Ectodermal cell (in vitro differentiated cells): Measurements from ENCODE around the gene RNPEP. TPM values are rescaled to one million over a fixed set of nuclear protein-coding genes. Genes with fewer than 3 reads are reported as not detected.
"Not testable (repeated sequence)": the region's sequence is repeated elsewhere in the genome, so short reads cannot be mapped to it uniquely, and the experiment has no call there.

Experiments
- H3K27ac ChIP-seq: 2 replicates; pipeline ENCODE4 v1.7.0; 2013; ENCODE audit warnings: mild to moderate bottlenecking, low read depth, low read length; ENCODE audit not compliant: insufficient read depth, poor library complexity, severe bottlenecking
- H3K27me3 ChIP-seq: 2 replicates; pipeline ENCODE4 v1.7.0; 2013; ENCODE audit warnings: mild to moderate bottlenecking, low read length; ENCODE audit not compliant: insufficient read depth, control insufficient read depth, poor library complexity, severe bottlenecking
- H3K36me3 ChIP-seq: one replicate; pipeline ENCODE4 v1.7.0; 2013; ENCODE audit warnings: low read length; ENCODE audit not compliant: control insufficient read depth, insufficient read depth
- H3K4me1 ChIP-seq: one replicate; pipeline ENCODE4 v1.7.0; 2013; ENCODE audit warnings: low read length; ENCODE audit not compliant: control insufficient read depth, insufficient read depth
- H3K4me3 ChIP-seq: 2 replicates; pipeline ENCODE4 v1.7.0; 2013; ENCODE audit warnings: low read depth, low read length, control low read depth; ENCODE audit not compliant: insufficient read depth
- H3K9me3 ChIP-seq: 2 replicates; pipeline ENCODE4 v1.7.0; 2013; ENCODE audit warnings: mild to moderate bottlenecking, low read length, moderate library complexity; ENCODE audit not compliant: control insufficient read depth
- WGBS, 2 experiments: methylation state at CpG; one replicate each; pipeline ENCODE4 v1.1.7; 2013; ENCODE audit warnings: missing lambda C conversion rate in 2 of 2; 5-methylcytosine and 5-hydroxymethylcytosine counted together
- polyA plus RNA-seq, 4 experiments: library from polyadenylated mRNA; stranded (reverse); fragments of 50-300 nt; gene quantifications; one replicate each; pipeline ENCODE4 v1.2.3, GENCODE V29; 2013

RNPEP gene, protein sequence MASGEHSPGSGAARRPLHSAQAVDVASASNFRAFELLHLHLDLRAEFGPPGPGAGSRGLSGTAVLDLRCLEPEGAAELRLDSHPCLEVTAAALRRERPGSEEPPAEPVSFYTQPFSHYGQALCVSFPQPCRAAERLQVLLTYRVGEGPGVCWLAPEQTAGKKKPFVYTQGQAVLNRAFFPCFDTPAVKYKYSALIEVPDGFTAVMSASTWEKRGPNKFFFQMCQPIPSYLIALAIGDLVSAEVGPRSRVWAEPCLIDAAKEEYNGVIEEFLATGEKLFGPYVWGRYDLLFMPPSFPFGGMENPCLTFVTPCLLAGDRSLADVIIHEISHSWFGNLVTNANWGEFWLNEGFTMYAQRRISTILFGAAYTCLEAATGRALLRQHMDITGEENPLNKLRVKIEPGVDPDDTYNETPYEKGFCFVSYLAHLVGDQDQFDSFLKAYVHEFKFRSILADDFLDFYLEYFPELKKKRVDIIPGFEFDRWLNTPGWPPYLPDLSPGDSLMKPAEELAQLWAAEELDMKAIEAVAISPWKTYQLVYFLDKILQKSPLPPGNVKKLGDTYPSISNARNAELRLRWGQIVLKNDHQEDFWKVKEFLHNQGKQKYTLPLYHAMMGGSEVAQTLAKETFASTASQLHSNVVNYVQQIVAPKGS
- polyA plus RNA-seq (2013, experiment 1 of 4): 52.7 TPM
- polyA plus RNA-seq (2013, experiment 2 of 4): 52.2 TPM
- 39.2 TPM for polyA plus RNA-seq (2013, experiment 3 of 4)
- polyA plus RNA-seq (2013, experiment 4 of 4): 40.1 TPM

DNA sequence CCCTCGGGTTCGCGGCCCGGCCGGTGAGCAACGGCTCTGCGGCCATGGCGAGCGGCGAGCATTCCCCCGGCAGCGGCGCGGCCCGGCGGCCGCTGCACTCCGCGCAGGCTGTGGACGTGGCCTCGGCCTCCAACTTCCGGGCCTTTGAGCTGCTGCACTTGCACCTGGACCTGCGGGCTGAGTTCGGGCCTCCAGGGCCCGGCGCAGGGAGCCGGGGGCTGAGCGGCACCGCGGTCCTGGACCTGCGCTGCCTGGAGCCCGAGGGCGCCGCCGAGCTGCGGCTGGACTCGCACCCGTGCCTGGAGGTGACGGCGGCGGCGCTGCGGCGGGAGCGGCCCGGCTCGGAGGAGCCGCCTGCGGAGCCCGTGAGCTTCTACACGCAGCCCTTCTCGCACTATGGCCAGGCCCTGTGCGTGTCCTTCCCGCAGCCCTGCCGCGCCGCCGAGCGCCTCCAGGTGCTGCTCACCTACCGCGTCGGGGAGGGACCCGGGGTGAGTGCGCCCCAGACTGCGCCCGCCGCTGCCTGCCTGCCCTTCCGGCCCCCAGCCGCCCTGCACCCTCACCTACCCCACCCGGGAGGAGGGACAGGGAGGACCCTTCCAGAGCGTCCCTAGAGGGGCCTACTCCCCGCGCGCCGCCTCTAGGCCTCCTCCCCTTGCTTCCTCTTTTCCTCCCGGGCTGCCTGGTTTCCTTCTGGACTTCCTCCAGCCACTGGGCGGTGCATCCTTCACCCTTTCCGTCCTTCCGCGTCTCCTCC lies at the start of gene RNPEP:
RNPEP (plus strand) TSS at position 26 of the 757 bp plus-strand sequence; CDS start at position 45, 19 bp downstream.
- peak within 1 kb of the TSS; percentile 26 for H3K27ac ChIP-seq
- peaks cover 11% of the 10 kb centered on the region for H3K27me3 ChIP-seq
- no peaks in the 10 kb centered on the region for H3K9me3 ChIP-seq
- no peaks in the 10 kb centered on the region for H3K4me1 ChIP-seq
- peak within 1 kb of the TSS; percentile 88 for H3K4me3 ChIP-seq
- WGBS, 2 experiments: 0% methylated on average over 80 of the region's 80 CpGs
- no peaks in the 10 kb centered on the region for H3K36me3 ChIP-seq

DNA sequence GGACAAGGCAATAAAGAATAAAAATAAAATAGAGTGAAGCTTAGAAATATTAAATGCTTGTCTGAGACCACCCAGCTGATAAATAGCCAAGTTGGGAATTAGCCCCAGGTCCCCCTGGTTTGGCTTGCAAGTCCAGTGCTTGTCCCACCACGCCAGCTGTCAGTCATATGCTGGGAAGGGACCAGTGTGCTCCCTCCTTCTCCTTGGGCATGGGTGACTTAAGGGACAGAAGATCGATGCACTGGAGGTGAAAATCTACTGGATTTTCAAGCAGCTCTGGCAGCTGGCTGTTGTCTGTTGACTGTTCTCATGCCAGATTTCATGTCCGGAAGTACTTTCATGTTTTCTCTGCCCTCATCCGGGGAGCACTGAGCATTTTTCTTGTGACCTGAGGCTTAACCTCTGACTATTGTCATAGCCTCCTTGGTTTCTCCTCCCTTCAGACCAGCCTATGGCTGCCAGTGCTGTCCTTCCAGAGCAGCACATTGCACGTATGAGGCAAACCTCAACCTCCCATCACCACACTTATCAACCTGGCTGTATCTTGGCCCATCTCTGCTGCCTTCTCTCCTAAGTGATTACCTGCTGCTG lies 48.5 kb upstream of the RNPEP start:
- Histone ChIP-seq H3K27ac (no peak overlapping the region), H3K9me3 (no peaks in the 10 kb centered on the region), H3K4me3 (no peak overlapping the region), H3K4me1 (peaks cover 7% of the 10 kb centered on the region), H3K27me3 (no peaks in the 10 kb centered on the region), H3K36me3 (no peaks in the 10 kb centered on the region)
- 85 to 90% methylated on average over 5 of the region's 5 CpGs for WGBS, 2 experiments

DNA sequence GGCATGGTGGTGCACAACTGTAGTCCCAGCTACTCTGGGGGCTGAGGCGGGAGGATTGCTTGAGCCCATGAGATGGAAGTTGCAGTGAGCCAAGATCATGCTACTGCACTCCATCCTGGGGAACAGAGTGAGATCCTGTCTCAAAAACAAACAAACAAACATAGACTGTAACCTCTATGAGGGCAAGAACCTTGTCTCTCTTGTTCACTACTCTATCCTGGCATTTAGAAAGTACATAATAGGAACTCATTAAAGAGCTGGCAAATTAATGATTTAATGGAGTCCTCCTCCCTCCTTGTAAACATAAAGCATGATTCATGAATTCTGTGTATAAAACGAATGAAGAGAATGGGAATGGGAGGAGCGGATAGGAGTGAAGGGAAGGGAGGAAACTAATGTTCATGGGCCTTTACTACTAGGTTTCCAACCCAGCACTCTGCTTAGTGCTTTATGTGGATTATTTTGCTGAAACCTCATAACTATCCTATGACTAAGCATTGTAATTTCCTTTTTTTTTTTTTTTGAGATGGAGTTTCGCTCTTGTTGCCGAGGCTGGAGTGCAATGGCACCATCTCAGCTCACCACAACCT lies 44.7 kb upstream of the RNPEP start:
- Histone ChIP-seq H3K9me3 (no peaks in the 10 kb centered on the region), H3K36me3 (no peaks in the 10 kb centered on the region), H3K4me3 (no peak overlapping the region), H3K27me3 (no peaks in the 10 kb centered on the region), H3K4me1 (peaks cover 25% of the 10 kb centered on the region), H3K27ac (no peak overlapping the region)
- 88 to 91% methylated on average over 4 to 5 of the region's 5 CpGs for WGBS, 2 experiments

- Histone ChIP-seq H3K9me3 (no peaks in the 10 kb centered on the region), H3K36me3 (no peaks in the 10 kb centered on the region), H3K27me3 (no peaks in the 10 kb centered on the region), H3K27ac (no peak overlapping the region), H3K4me1 (peaks cover 29% of the 10 kb centered on the region), H3K4me3 (no peak overlapping the region)
- 66 to 67% methylated on average over 4 of the region's 4 CpGs for WGBS, 2 experiments
These were observed 43.9 kb upstream of the RNPEP start for GRCh38 chr1:201938440-201939035.

DNA sequence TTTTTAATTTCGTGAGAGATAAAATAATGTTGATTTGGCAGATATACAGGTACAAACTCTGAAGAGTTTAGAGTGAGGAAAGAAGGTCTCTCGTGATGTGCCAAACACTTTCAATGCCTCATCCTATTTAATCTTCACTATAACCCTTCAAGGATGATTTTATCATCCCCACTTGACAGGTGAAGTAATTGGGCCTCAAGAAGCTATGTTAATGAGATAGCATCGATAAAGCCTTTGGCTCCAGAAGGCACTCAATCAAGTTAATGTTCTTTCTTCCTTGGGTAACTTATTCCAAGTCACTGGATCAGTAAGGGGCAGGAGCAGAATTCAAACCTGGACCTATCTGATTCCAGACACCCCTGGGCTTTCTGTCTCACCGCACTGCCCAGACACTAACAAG lies 43.3 kb upstream of the RNPEP start:
- Histone ChIP-seq H3K4me3 (no peak overlapping the region), H3K9me3 (no peaks in the 10 kb centered on the region), H3K27me3 (no peaks in the 10 kb centered on the region), H3K36me3 (no peaks in the 10 kb centered on the region), H3K27ac (no peak overlapping the region), H3K4me1 (peaks cover 29% of the 10 kb centered on the region)
- WGBS, 2 experiments: 92 to 93% methylated on average over 2 to 3 of the region's 4 CpGs

DNA sequence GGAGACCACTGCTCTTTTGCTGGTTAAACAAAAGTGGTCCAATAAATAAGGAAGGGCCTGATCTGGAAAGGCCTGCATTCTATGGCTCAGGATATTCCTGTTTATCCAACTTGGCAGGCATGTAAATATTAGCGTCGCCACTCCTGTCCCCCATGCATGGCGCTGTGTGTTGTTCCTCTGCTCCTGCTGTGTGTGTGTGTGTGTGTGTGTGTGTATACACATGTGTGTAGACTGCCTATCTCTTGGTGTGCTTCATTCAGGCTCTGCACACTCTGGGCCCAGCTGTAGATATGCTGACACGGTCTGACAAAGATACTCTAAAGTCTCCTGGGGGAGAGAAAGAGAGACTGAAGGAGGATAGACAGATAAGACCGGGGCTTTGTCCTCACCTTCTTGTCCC lies 42.9 kb upstream of the RNPEP start:
- no peak overlapping the region for H3K4me3 ChIP-seq
- H3K27me3 ChIP-seq: no peaks in the 10 kb centered on the region
- H3K4me1 ChIP-seq: peaks cover 29% of the 10 kb centered on the region
- 94 to 95% methylated on average over 5 of the region's 5 CpGs for WGBS, 2 experiments
- no peaks in the 10 kb centered on the region for H3K9me3 ChIP-seq
- H3K27ac ChIP-seq: no peak overlapping the region
- no peaks in the 10 kb centered on the region for H3K36me3 ChIP-seq

DNA sequence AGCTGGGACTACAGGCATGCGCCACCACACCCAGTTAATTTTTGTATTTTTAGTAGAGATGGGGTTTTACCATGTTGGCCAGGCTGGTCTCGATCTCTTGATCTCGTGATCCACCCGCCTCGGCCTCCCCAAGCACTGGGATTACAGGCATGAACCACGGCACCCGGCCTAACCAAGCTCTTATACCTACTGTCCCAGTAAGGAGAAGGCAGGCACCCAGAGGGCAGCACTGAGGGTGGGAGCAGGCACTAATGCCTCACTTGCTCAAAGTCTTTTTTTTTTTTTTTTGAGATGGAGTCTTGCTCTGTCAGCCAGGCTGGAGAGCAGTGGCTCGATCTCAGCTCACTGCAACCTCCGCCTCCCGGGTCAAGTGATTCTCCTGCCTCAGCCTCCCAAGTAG lies 42.1 kb upstream of the RNPEP start:
- 93% methylated on average over 9 to 10 of the region's 10 CpGs for WGBS, 2 experiments
- not testable (repeated sequence) for H3K27me3 ChIP-seq, H3K36me3 ChIP-seq, H3K9me3 ChIP-seq, H3K4me3 ChIP-seq, H3K27ac ChIP-seq
- H3K4me1 ChIP-seq: peaks cover 32% of the 10 kb centered on the region

- Histone ChIP-seq H3K27me3 (peaks cover under 1% of the 10 kb centered on the region), H3K36me3 (no peaks in the 10 kb centered on the region), H3K27ac (peak overlapping the region; percentile 87), H3K4me1 (peaks cover 41% of the 10 kb centered on the region), H3K9me3 (no peaks in the 10 kb centered on the region), H3K4me3 (peak overlapping the region; percentile 8)
- WGBS, 2 experiments: 6 to 12% methylated on average over 18 of the region's 18 CpGs
These were observed 40.9 kb upstream of the RNPEP start for GRCh38 chr1:201941420-201942128.

DNA sequence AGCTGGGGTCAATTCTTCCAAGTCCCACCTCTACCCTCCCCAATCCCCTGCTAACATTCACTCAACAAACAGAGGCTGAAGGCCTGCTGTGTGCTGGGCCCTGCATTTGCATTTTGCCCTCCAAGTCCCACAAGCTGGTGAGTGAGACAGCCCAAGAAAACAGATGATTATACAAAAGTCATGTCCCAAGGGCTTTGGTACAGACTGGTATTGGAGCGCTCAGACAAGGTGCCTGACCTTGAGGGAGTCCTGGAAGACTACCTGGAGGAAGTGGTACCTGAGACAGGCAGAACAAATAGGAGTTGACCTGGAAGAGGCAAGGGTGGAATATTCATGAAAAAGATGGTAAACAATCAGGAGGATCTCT lies 40.3 kb upstream of the RNPEP start:
- H3K27me3 ChIP-seq: peaks cover 6% of the 10 kb centered on the region
- H3K4me3 ChIP-seq: no peak overlapping the region
- peaks cover 47% of the 10 kb centered on the region for H3K4me1 ChIP-seq
- peak overlapping the region; percentile 87 for H3K27ac ChIP-seq
- 79 to 93% methylated on average over 1 of the region's 1 CpG for WGBS, 2 experiments
- no peaks in the 10 kb centered on the region for H3K9me3 ChIP-seq
- no peaks in the 10 kb centered on the region for H3K36me3 ChIP-seq
